ENCODE data around the gene SLC6A15. TPM values are rescaled to one million over a fixed set of nuclear protein-coding genes. Genes with fewer than 3 reads are reported as not detected.

SLC6A15 gene
- total RNA-seq, 1 donor from 2014 or later: 0.57 TPM

DNA sequence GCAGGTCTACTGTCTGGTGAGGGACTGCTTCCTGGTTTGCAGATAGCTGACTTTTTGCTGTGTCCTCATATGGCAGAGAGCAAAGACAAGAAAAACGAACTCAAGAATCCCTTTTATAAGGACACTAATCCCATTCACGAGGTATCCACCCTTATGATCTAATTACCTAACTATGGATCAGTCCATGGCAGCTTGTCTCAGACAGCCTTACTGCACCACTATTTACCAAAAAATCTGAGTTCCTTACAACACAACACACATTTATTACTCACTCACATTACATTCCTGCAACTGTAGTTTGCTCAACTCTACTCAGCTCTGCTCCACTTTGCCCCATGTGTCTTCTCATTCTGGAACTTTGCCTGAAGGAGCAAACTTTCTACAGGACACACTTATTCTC lies 10.1 kb upstream of the SLC6A15 start:
- Mint-ChIP-seq H3K27ac (no peak overlapping the region), H3K36me3 (ENCODE audit: insufficient read depth) (no peaks in the 10 kb centered on the region), H3K4me1 (ENCODE audit: low read depth) (no peaks in the 10 kb centered on the region), H3K9me3 (ENCODE audit: low read depth) (no peaks in the 10 kb centered on the region), H3K4me3 (ENCODE audit: low read depth) (no peak overlapping the region), H3K27me3 (peaks cover 28% of the 10 kb centered on the region)
- DNase-seq (ENCODE audit: low spot score, unreplicated experiment): no peak
- TF ChIP-seq, protein P1, sequence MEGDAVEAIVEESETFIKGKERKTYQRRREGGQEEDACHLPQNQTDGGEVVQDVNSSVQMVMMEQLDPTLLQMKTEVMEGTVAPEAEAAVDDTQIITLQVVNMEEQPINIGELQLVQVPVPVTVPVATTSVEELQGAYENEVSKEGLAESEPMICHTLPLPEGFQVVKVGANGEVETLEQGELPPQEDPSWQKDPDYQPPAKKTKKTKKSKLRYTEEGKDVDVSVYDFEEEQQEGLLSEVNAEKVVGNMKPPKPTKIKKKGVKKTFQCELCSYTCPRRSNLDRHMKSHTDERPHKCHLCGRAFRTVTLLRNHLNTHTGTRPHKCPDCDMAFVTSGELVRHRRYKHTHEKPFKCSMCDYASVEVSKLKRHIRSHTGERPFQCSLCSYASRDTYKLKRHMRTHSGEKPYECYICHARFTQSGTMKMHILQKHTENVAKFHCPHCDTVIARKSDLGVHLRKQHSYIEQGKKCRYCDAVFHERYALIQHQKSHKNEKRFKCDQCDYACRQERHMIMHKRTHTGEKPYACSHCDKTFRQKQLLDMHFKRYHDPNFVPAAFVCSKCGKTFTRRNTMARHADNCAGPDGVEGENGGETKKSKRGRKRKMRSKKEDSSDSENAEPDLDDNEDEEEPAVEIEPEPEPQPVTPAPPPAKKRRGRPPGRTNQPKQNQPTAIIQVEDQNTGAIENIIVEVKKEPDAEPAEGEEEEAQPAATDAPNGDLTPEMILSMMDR (IDR thresholded peaks at IDR 0.05; ENCODE audit: unreplicated experiment): no peak

DNA sequence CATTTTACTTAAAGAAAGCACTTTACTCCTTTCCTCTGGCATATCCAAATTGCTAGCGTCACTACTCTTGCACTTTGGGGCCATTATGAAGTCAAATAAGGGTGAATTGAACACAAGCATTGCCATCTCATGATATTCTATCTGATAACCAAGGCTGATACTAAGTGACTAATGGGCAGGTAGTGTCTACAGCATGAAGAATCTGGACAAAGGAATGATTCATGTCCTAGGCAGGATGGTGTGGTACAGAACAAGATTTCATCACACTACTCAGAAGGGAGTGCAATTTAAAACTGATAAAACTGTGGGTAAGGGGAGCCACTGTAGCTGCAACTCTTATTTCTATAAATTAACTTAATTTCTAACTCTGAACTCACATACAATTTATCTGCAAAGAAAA lies 7.7 kb upstream of the SLC6A15 start:
- Mint-ChIP-seq H3K27me3 (peaks cover 26% of the 10 kb centered on the region), H3K4me3 (ENCODE audit: low read depth) (no peak overlapping the region), H3K4me1 (ENCODE audit: low read depth) (no peaks in the 10 kb centered on the region), H3K36me3 (ENCODE audit: insufficient read depth) (no peaks in the 10 kb centered on the region), H3K27ac (no peak overlapping the region), H3K9me3 (ENCODE audit: low read depth) (no peaks in the 10 kb centered on the region)
- no peak for DNase-seq (ENCODE audit: low spot score, unreplicated experiment)
- TF ChIP-seq, protein P1 (IDR thresholded peaks at IDR 0.05; ENCODE audit: unreplicated experiment): no peak

DNA sequence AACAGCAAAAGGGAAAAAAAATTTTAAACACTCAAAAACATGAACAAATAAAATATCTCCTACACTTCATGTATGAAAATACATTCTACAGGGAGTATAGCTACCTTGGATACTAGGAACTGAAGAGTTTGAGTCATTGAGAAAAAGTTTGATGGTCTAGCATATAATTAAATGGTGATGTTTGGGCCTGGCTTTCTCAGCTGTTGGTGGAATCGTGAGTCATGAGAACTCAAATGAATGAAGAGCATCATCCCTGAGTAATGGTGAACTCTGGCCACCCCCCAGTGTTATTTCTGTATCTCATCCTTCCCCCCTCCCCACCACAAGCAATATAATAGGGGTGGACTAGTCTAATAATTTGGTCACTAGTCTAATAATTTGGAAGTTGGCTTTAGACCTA lies 6.7 kb upstream of the SLC6A15 start:
- DNase-seq (ENCODE audit: low spot score, unreplicated experiment): no peak
- no peak overlapping the region for H3K4me3 Mint-ChIP-seq (ENCODE audit: low read depth)
- peaks cover 33% of the 10 kb centered on the region for H3K27me3 Mint-ChIP-seq
- TF ChIP-seq, protein P1 (IDR thresholded peaks at IDR 0.05; ENCODE audit: unreplicated experiment): no peak
- no peaks in the 10 kb centered on the region for H3K9me3 Mint-ChIP-seq (ENCODE audit: low read depth)
- H3K27ac Mint-ChIP-seq: no peak overlapping the region
- H3K4me1 Mint-ChIP-seq (ENCODE audit: low read depth): no peaks in the 10 kb centered on the region
- H3K36me3 Mint-ChIP-seq (ENCODE audit: insufficient read depth): no peaks in the 10 kb centered on the region

DNA sequence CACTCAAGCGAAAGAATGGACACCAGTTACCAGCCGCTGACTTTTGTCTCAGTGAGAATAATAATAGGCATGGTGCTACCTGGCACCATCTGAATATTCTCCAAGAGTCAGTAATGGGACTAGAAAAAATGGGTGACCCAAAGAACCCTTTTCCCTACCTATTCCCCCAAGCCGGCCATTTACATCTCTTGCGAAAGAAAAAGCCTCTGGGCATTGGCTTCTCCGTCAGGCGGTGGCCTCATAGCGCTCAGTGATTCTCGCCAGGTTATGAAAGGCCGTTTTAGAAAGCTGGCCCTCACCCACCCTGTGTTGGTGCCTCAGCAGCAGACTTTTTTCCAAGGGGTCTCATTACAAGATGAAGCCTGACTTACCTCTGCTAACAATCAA lies 523 bp upstream of the SLC6A15 start:
- H3K4me1 Mint-ChIP-seq (ENCODE audit: low read depth): peaks cover 10% of the 10 kb centered on the region
- H3K36me3 Mint-ChIP-seq (ENCODE audit: insufficient read depth): no peaks in the 10 kb centered on the region
- DNase-seq (ENCODE audit: low spot score, unreplicated experiment): no peak
- H3K9me3 Mint-ChIP-seq (ENCODE audit: low read depth): no peaks in the 10 kb centered on the region
- H3K27me3 Mint-ChIP-seq: peaks cover 68% of the 10 kb centered on the region
- no peak overlapping the region for H3K27ac Mint-ChIP-seq
- TF ChIP-seq, protein P1 (IDR thresholded peaks at IDR 0.05; ENCODE audit: unreplicated experiment): no peak
- H3K4me3 Mint-ChIP-seq (ENCODE audit: low read depth): peak overlapping the region; percentile 73

DNA sequence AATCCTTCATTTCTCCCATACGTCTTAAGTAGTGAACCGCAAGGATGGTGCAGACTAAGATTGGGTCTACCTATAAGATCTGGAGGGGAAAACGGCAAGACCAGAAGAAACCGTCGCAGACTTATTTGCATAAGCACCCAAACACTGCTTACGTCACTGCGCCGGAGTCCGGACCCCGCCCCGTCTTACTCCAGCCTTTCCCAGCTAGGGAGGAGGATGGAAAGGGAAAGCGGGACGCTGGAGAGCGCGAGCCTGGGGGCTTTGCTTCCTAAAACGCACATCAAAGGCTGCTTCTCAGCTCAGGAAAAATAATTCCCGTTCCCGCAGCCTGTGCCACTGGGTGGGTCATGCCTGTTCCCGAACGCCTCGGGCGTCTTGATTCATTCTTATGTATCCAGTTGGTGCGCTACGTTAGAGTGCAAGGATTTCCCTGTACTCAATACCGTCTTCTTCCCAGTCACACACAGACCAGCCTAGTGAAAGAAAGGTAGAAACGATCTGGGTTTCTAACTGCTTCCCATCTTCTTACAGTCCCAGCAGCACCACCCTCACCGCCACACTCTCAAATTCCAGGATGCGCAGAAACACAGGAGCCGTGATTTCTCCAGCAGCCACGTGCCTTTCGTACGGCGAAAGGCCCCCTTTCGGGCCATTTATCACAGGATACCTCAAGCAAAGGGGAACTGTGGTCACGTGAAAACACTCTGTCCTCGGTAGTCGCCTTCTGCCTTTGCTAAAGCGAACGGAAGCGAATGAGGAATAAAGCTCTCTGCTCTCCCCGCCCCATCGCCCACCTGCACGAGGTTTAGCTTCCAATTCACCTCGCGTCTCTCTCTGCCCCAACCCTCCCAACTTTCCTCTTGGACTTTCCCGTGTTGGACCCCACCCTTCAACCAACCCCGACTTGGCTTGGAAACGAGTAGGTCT lies 1.1 kb downstream of the SLC6A15 start:
- H3K27me3 Mint-ChIP-seq: peaks cover 68% of the 10 kb centered on the region
- H3K4me3 Mint-ChIP-seq (ENCODE audit: low read depth): peak overlapping the region; percentile 73
- peak; percentile 30 for DNase-seq (ENCODE audit: low spot score, unreplicated experiment)
- H3K9me3 Mint-ChIP-seq (ENCODE audit: low read depth): no peaks in the 10 kb centered on the region
- H3K27ac Mint-ChIP-seq: peak overlapping the region; percentile 70
- H3K36me3 Mint-ChIP-seq (ENCODE audit: insufficient read depth): no peaks in the 10 kb centered on the region
- TF ChIP-seq, protein P1 (IDR thresholded peaks at IDR 0.05; ENCODE audit: unreplicated experiment): no peak
- peaks cover 10% of the 10 kb centered on the region for H3K4me1 Mint-ChIP-seq (ENCODE audit: low read depth)
